Measurements from ENCODE around the gene GPR82.
"Not testable (repeated sequence)": the region's sequence is repeated elsewhere in the genome, so short reads cannot be mapped to it uniquely, and the experiment has no call there.

The GPR82 gene

GRCh38 chrX:41723826-41724225 lies at the start of gene GPR82:
TSS of gene GPR82 (plus strand) at chrX:41724181. CDS start at chrX:41727027, 2,846 bp downstream.
- DNase-seq (ENCODE audit: extremely low read depth in 1 of 2, low read depth in 1 of 2): no peak

GRCh38 chrX:41676361-41676760 lies 47.6 kb upstream of the GPR82 start:
- not testable (repeated sequence) for DNase-seq (ENCODE audit: extremely low read depth in 1 of 2, low read depth in 1 of 2)

- no peak for DNase-seq (ENCODE audit: extremely low read depth in 1 of 2, low read depth in 1 of 2)
Measured at GRCh38 chrX:41677183-41678060, 46.6 kb upstream of the GPR82 start.

- DNase-seq (ENCODE audit: extremely low read depth in 1 of 2, low read depth in 1 of 2): no peak
Measured at GRCh38 chrX:41684138-41684537, 39.8 kb upstream of the GPR82 start.

- no peak for DNase-seq (ENCODE audit: extremely low read depth in 1 of 2, low read depth in 1 of 2)
Measured at GRCh38 chrX:41684940-41685339, 39.0 kb upstream of the GPR82 start.

GRCh38 chrX:41686788-41687187 lies 37.2 kb upstream of the GPR82 start:
- DNase-seq (ENCODE audit: extremely low read depth in 1 of 2, low read depth in 1 of 2): no peak

GRCh38 chrX:41688156-41688555 lies 35.8 kb upstream of the GPR82 start:
- DNase-seq (ENCODE audit: extremely low read depth in 1 of 2, low read depth in 1 of 2): no peak

- no peak for DNase-seq (ENCODE audit: extremely low read depth in 1 of 2, low read depth in 1 of 2)
Measured at GRCh38 chrX:41688835-41689234, 35.1 kb upstream of the GPR82 start, which contains the start of gene GPR34. TSS of gene GPR34 (plus strand) at chrX:41688973. CDS start at chrX:41695634, 6,661 bp downstream.

GRCh38 chrX:41689711-41690110 lies 34.3 kb upstream of the GPR82 start:
- DNase-seq (ENCODE audit: extremely low read depth in 1 of 2, low read depth in 1 of 2): no peak

GRCh38 chrX:41692162-41692749 lies 31.7 kb upstream of the GPR82 start:
- DNase-seq (ENCODE audit: extremely low read depth in 1 of 2, low read depth in 1 of 2): no peak

GRCh38 chrX:41693024-41693423 lies 31.0 kb upstream of the GPR82 start:
- DNase-seq (ENCODE audit: extremely low read depth in 1 of 2, low read depth in 1 of 2): no peak

GRCh38 chrX:41695426-41695825 lies 28.6 kb upstream of the GPR82 start:
- no peak for DNase-seq (ENCODE audit: extremely low read depth in 1 of 2, low read depth in 1 of 2)

- DNase-seq (ENCODE audit: extremely low read depth in 1 of 2, low read depth in 1 of 2): no peak
Measured at GRCh38 chrX:41703574-41704029, 20.4 kb upstream of the GPR82 start.

GRCh38 chrX:41705042-41705441 lies 18.9 kb upstream of the GPR82 start:
- no peak for DNase-seq (ENCODE audit: extremely low read depth in 1 of 2, low read depth in 1 of 2)

- no peak for DNase-seq (ENCODE audit: extremely low read depth in 1 of 2, low read depth in 1 of 2)
Measured at GRCh38 chrX:41705680-41706374, 18.2 kb upstream of the GPR82 start.

- no peak for DNase-seq (ENCODE audit: extremely low read depth in 1 of 2, low read depth in 1 of 2)
Measured at GRCh38 chrX:41707218-41707617, 16.8 kb upstream of the GPR82 start.

- DNase-seq (ENCODE audit: extremely low read depth in 1 of 2, low read depth in 1 of 2): no peak
Measured at GRCh38 chrX:41708486-41708885, 15.5 kb upstream of the GPR82 start.

GRCh38 chrX:41711021-41711667 lies 12.8 kb upstream of the GPR82 start:
- DNase-seq (ENCODE audit: extremely low read depth in 1 of 2, low read depth in 1 of 2): no peak

GRCh38 chrX:41716222-41716621 lies 7.8 kb upstream of the GPR82 start:
- no peak for DNase-seq (ENCODE audit: extremely low read depth in 1 of 2, low read depth in 1 of 2)

GRCh38 chrX:41716767-41717473 lies 7.1 kb upstream of the GPR82 start:
- DNase-seq (ENCODE audit: extremely low read depth in 1 of 2, low read depth in 1 of 2): no peak

Data from stimulated activated CD8-positive, alpha-beta memory T cell treated with anti-CD3 and anti-CD28 coated beads, Interleukin-7, amount 100 ng/mL, for 48 hours (primary cell).